ENCODE measurements around the gene CLIP1.
"Not testable (repeated sequence)": the region's sequence is repeated elsewhere in the genome, so short reads cannot be mapped to it uniquely, and the experiment has no call there.

Gene CLIP1

GRCh38 chr12:122310626-122311333 lies 111.7 kb downstream of the CLIP1 start:
- no peak for DNase-seq

GRCh38 chr12:122309564-122310121 lies 112.8 kb downstream of the CLIP1 start:
- no peak for DNase-seq

- no peak for DNase-seq
These were observed 113.7 kb downstream of the CLIP1 start for GRCh38 chr12:122308811-122309210.

GRCh38 chr12:122306407-122306806 lies 116.1 kb downstream of the CLIP1 start:
- no peak for DNase-seq

- DNase-seq = no peak
These were observed 117.5 kb downstream of the CLIP1 start for GRCh38 chr12:122304924-122305323.

GRCh38 chr12:122303068-122303467 lies 119.4 kb downstream of the CLIP1 start:
- DNase-seq = no peak

GRCh38 chr12:122298071-122298748 lies 124.3 kb downstream of the CLIP1 start:
- DNase-seq = no peak

- no peak for DNase-seq
These were observed 125.0 kb downstream of the CLIP1 start for GRCh38 chr12:122297494-122297893.

GRCh38 chr12:122295877-122296276 lies 126.6 kb downstream of the CLIP1 start:
- DNase-seq = no peak

- DNase-seq = no peak
These were observed 129.4 kb downstream of the CLIP1 start for GRCh38 chr12:122293081-122293480.

- DNase-seq = no peak
These were observed 131.0 kb downstream of the CLIP1 start for GRCh38 chr12:122291431-122291830.

- DNase-seq = no peak
These were observed 138.8 kb downstream of the CLIP1 start for GRCh38 chr12:122283680-122284079.

- DNase-seq = no peak
These were observed 140.4 kb downstream of the CLIP1 start for GRCh38 chr12:122282061-122282460.

- peak in 3 of 4 experiments; percentile 9 to 18 (median 18) for DNase-seq
These were observed 146.2 kb downstream of the CLIP1 start for GRCh38 chr12:122276242-122276641.

- no peak for DNase-seq
These were observed 147.0 kb downstream of the CLIP1 start for GRCh38 chr12:122275459-122275858.

GRCh38 chr12:122266230-122266901 lies 156.1 kb downstream of the CLIP1 start, which contains the start of gene VPS33A:
VPS33A (minus strand) TSS chr12:122266494; CDS start chr12:122266408, 86 bp downstream.
- DNase-seq = peak; percentile 95 to 98 (median 97)

- DNase-seq = peak in 1 of 4 experiments; percentile 37
These were observed 156.6 kb downstream of the CLIP1 start for GRCh38 chr12:122265886-122266229.

GRCh38 chr12:122265476-122265875 lies 157.0 kb downstream of the CLIP1 start:
- DNase-seq = peak; percentile 1 to 15 (median 7)

- DNase-seq = not testable (repeated sequence)
These were observed 161.7 kb downstream of the CLIP1 start for GRCh38 chr12:122260735-122261134.

- not testable (repeated sequence) for DNase-seq
These were observed 163.5 kb downstream of the CLIP1 start for GRCh38 chr12:122258939-122259338.

- DNase-seq = not testable (repeated sequence)
These were observed 164.0 kb downstream of the CLIP1 start for GRCh38 chr12:122258462-122258861.

GRCh38 chr12:122250536-122250935 lies 171.9 kb downstream of the CLIP1 start:
- DNase-seq = no peak

- DNase-seq = no peak
These were observed 172.4 kb downstream of the CLIP1 start for GRCh38 chr12:122250047-122250446.
